Cardiac fibroblast (primary cell): Measurements from ENCODE around the gene ALDH5A1.

Experiments used
- DNase-seq, 2 donors: peaks; one replicate each; pipeline versions ENCODE4 v3.0.0 to v3.0.0-alpha.2; 2010; ENCODE audit warnings: low read depth in 2 of 2
- H3K4me3 ChIP-seq, 2 donors: replicated peaks in 1 of 2; 1 replicate in 1 of 2; 2 replicates in 1 of 2; pipeline ENCODE4 v1.5.1; 2011; ENCODE audit warnings: low read depth in 2 of 2, low read length in 2 of 2, mild to moderate bottlenecking in 2 of 2, moderate library complexity in 1 of 2
- CTCF ChIP-seq: IDR thresholded peaks from one replicate; pipeline ENCODE4 v1.5.1; 2011; ENCODE audit warnings: low read depth, mild to moderate bottlenecking, low read length, inconsistent platforms

Gene ALDH5A1

GRCh38 chr6:24558516-24558915, 63.7 kb downstream of the ALDH5A1 start:
- no peak for TF ChIP-seq CTCF
- H3K4me3 ChIP-seq: no peak overlapping the region
- DNase-seq: no peak

- TF ChIP-seq CTCF: no peak
- no peak overlapping the region for H3K4me3 ChIP-seq
- no peak for DNase-seq
Observed at GRCh38 chr6:24564081-24564480, 69.3 kb downstream of the ALDH5A1 start.

- H3K4me3 ChIP-seq: no peak overlapping the region
- DNase-seq: no peak
- TF ChIP-seq CTCF: no peak
Observed at GRCh38 chr6:24565196-24565595, 70.4 kb downstream of the ALDH5A1 start.

- no peak for TF ChIP-seq CTCF
- no peak overlapping the region for H3K4me3 ChIP-seq
- DNase-seq: no peak
Observed at GRCh38 chr6:24566020-24566767, 71.4 kb downstream of the ALDH5A1 start.

GRCh38 chr6:24568683-24569082, 73.9 kb downstream of the ALDH5A1 start:
- H3K4me3 ChIP-seq: no peak overlapping the region
- TF ChIP-seq CTCF: no peak

GRCh38 chr6:24569811-24570210, 75.0 kb downstream of the ALDH5A1 start:
- no peak for TF ChIP-seq CTCF
- H3K4me3 ChIP-seq: no peak overlapping the region
- DNase-seq: no peak

More at GRCh38 chr6:24568683-24569082, 73.9 kb downstream of the ALDH5A1 start:
- no peak for DNase-seq

GRCh38 chr6:24571361-24571760, 76.6 kb downstream of the ALDH5A1 start:
- no peak for TF ChIP-seq CTCF
- no peak for DNase-seq
- no peak overlapping the region for H3K4me3 ChIP-seq
